ENCODE data around the gene PRDM8.

GRCh38 chr4:80229590-80229989 lies 32.3 kb downstream of the PRDM8 start:
- TF ChIP-seq REST (IDR thresholded peaks at IDR 0.05; ENCODE audit: insufficient read depth in 1 of 2, low read depth in 2 of 2, low read length in 1 of 2) (no peak), CTCF (IDR thresholded peaks at IDR 0.05) (no peak), POLR2AphosphoS5 (IDR thresholded peaks at IDR 0.05; ENCODE audit: low read depth, low read length) (no peak), SIN3A (IDR thresholded peaks at IDR 0.05; ENCODE audit: borderline replicate concordance, insufficient read depth, low read depth, low read length) (no peak), TCF7L2 (IDR thresholded peaks at IDR 0.05; ENCODE audit: low read depth, low read length) (no peak)
